Measurements from ENCODE around the gene DEGS1. TPM values are rescaled to one million over a fixed set of nuclear protein-coding genes. Genes with fewer than 3 reads are reported as not detected.

Gene DEGS1
- total RNA-seq, 1 experiment from 2014 or later: 82.8 TPM

GRCh38 chr1:224235813-224236493 is 52.9 kb downstream of the DEGS1 start:
- TF ChIP-seq TCF7L2 (IDR thresholded peaks at IDR 0.05; ENCODE audit: low read depth, low read length): no peak
- TF ChIP-seq, protein P1, sequence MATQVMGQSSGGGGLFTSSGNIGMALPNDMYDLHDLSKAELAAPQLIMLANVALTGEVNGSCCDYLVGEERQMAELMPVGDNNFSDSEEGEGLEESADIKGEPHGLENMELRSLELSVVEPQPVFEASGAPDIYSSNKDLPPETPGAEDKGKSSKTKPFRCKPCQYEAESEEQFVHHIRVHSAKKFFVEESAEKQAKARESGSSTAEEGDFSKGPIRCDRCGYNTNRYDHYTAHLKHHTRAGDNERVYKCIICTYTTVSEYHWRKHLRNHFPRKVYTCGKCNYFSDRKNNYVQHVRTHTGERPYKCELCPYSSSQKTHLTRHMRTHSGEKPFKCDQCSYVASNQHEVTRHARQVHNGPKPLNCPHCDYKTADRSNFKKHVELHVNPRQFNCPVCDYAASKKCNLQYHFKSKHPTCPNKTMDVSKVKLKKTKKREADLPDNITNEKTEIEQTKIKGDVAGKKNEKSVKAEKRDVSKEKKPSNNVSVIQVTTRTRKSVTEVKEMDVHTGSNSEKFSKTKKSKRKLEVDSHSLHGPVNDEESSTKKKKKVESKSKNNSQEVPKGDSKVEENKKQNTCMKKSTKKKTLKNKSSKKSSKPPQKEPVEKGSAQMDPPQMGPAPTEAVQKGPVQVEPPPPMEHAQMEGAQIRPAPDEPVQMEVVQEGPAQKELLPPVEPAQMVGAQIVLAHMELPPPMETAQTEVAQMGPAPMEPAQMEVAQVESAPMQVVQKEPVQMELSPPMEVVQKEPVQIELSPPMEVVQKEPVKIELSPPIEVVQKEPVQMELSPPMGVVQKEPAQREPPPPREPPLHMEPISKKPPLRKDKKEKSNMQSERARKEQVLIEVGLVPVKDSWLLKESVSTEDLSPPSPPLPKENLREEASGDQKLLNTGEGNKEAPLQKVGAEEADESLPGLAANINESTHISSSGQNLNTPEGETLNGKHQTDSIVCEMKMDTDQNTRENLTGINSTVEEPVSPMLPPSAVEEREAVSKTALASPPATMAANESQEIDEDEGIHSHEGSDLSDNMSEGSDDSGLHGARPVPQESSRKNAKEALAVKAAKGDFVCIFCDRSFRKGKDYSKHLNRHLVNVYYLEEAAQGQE (IDR thresholded peaks at IDR 0.05; ENCODE audit: insufficient read depth in 1 of 2, low read depth in 2 of 2, low read length in 1 of 2): no peak
- TF ChIP-seq POLR2AphosphoS5 (IDR thresholded peaks at IDR 0.05; ENCODE audit: low read depth, low read length): no peak
- TF ChIP-seq SIN3A (IDR thresholded peaks at IDR 0.05; ENCODE audit: borderline replicate concordance, insufficient read depth, low read depth, low read length): no peak
- TF ChIP-seq, protein P2, sequence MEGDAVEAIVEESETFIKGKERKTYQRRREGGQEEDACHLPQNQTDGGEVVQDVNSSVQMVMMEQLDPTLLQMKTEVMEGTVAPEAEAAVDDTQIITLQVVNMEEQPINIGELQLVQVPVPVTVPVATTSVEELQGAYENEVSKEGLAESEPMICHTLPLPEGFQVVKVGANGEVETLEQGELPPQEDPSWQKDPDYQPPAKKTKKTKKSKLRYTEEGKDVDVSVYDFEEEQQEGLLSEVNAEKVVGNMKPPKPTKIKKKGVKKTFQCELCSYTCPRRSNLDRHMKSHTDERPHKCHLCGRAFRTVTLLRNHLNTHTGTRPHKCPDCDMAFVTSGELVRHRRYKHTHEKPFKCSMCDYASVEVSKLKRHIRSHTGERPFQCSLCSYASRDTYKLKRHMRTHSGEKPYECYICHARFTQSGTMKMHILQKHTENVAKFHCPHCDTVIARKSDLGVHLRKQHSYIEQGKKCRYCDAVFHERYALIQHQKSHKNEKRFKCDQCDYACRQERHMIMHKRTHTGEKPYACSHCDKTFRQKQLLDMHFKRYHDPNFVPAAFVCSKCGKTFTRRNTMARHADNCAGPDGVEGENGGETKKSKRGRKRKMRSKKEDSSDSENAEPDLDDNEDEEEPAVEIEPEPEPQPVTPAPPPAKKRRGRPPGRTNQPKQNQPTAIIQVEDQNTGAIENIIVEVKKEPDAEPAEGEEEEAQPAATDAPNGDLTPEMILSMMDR (IDR thresholded peaks at IDR 0.05): no peak
- BruUV-seq (replicated peaks): no TSS peak
- Histone ChIP-seq H3K27me3 (ENCODE audit: control insufficient read depth, insufficient read depth, low read length) (no peaks in the 10 kb centered on the region), H3K9me3 (ENCODE audit: control insufficient read depth, insufficient read depth, low read depth, low read length) (no peaks in the 10 kb centered on the region), H3K4me1 (ENCODE audit: control insufficient read depth, insufficient read depth, low read length) (no peaks in the 10 kb centered on the region), H3K4me3 (ENCODE audit: low read depth in 2 of 2, low read length in 2 of 2) (no peak overlapping the region), H3K36me3 (ENCODE audit: control insufficient read depth, insufficient read depth, low read length) (no peaks in the 10 kb centered on the region), H3K27ac (ENCODE audit: low read length) (no peak overlapping the region)
- DNase-seq (ENCODE audit: low read depth, low spot score) (no peak), ATAC-seq (no peak)
- in situ Hi-C loops (cut with HindIII; ENCODE audit: low pct_unique_long_range_greater_than_20kb, low sequenced_read_pairs): no loop called here
- CTCF ChIA-PET: no interaction called here
- POLR2A ChIA-PET: no interaction called here
- intact Hi-C loops (cut with micrococcal nuclease; ENCODE audit: unreplicated experiment): no loop called here

DNA sequence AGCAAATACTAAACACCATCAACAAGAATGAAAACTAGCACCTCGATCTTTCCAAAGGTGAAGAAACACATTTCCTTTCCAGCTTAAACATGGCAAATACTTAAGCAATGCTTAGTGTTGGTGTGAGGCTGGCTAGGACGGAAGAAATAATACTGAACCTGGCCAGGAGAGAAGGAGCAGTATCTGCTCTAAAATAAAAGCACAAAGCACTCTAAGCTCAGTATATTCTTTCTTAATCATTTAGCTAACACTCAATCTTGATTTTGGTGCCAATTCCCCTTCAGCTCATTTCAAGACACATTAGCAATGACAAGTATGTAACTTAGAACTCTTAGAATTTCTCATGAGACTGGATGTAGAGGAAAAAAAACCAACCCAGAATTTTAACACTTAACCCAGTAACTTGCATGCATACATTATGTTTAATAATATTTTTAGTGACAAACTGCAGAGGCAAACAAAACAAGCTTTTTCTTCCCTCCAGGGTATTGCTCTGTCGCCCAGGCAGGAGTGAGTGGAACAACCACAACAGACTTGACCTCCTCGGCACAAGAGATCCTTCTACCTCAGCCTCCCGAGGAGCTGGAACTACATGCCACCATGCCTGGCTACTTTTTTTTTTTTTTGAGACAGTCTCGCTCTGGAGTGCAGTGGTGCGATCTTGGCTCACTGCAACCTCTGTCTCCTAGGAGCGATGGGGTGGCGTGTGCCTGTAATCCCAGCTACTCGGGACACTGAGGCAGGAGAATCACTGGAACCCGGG is 54.3 kb downstream of the DEGS1 start:
- no TSS peak for BruUV-seq (replicated peaks)
- Histone ChIP-seq H3K9me3 (ENCODE audit: control insufficient read depth, insufficient read depth, low read depth, low read length) (no peaks in the 10 kb centered on the region), H3K27me3 (ENCODE audit: control insufficient read depth, insufficient read depth, low read length) (no peaks in the 10 kb centered on the region), H3K36me3 (ENCODE audit: control insufficient read depth, insufficient read depth, low read length) (no peaks in the 10 kb centered on the region), H3K4me1 (ENCODE audit: control insufficient read depth, insufficient read depth, low read length) (no peaks in the 10 kb centered on the region), H3K4me3 (ENCODE audit: low read depth in 2 of 2, low read length in 2 of 2) (no peak overlapping the region), H3K27ac (ENCODE audit: low read length) (no peak overlapping the region)
- no peak for DNase-seq (ENCODE audit: low read depth, low spot score)
- ChIA-PET CTCF (interaction anchor here (0.6 kb wide), 1 partner anchor 83 kb away, joined by 4 read pairs; no protein-coding TSS in a partner anchor), POLR2A (interaction anchor here (0.6 to 0.7 kb wide), 2 partner anchors 107 to 125 kb away, joined by 4 to 5 read pairs; no protein-coding TSS in a partner anchor)
- intact Hi-C loops (cut with micrococcal nuclease; ENCODE audit: unreplicated experiment): no loop called here
- no peak for ATAC-seq
- TF ChIP-seq SIN3A (IDR thresholded peaks at IDR 0.05; ENCODE audit: borderline replicate concordance, insufficient read depth, low read depth, low read length) (no peak), TCF7L2 (IDR thresholded peaks at IDR 0.05; ENCODE audit: low read depth, low read length) (no peak), POLR2AphosphoS5 (IDR thresholded peaks at IDR 0.05; ENCODE audit: low read depth, low read length) (no peak)
- TF ChIP-seq, protein P1 (IDR thresholded peaks at IDR 0.05; ENCODE audit: insufficient read depth in 1 of 2, low read depth in 2 of 2, low read length in 1 of 2): no peak
- TF ChIP-seq, protein P2 (IDR thresholded peaks at IDR 0.05): no peak
- in situ Hi-C loops (cut with HindIII; ENCODE audit: low pct_unique_long_range_greater_than_20kb, low sequenced_read_pairs): no loop called here
